ENCODE results near the gene TMPRSS3. TPM values are rescaled to one million over a fixed set of nuclear protein-coding genes. Genes with fewer than 3 reads are reported as not detected.
A peak's percentile ranks its signal among the peaks of the same experiment; 100 is the strongest.

The TMPRSS3 gene
- total and polyA plus RNA-seq, 2 of the 13 experiments (the other 11 are each of a cell fraction or from before 2014, with no cell fraction given), result 2.8 to 16.9 TPM

DNA sequence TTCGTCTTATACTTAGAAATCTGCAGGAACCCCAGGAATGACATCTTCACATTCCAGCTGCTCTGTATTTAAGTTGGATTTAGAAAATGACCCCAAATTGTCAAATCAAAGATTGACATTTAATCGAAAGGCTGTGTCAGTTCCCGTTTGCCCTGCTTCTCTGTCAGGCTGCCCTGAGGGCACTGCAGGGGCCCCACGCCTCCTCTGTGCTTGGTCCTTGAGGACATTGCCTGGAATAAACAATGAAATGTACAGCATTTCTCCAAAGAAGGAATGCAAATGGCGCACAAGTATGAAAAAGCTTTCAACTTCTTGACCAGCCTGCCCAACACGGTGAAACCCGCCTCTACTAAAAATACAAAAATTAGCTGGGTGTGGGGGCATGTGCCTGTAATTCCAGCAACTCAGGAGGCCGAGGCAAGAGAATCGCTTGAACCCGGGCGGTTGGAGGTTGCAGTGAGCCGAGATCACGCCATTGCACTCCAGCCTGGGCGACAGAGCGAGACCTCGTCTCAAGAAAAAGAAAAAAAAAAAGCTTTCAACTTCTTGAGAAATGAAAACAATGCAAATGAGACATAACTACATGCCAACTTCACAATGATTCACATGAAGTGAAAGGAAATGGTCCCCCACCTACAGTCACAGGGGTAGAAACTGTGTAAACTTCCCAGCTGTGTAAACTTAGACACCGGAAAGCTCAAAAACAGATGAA lies 3.0 kb downstream of the TMPRSS3 start:
- Histone ChIP-seq H4K20me1 (ENCODE audit: insufficient read depth, low read length) (no peaks in the 10 kb centered on the region), H3K4me2 (ENCODE audit: low read depth, low read length) (no peak overlapping the region; the same call in 1 of the 2 replicates), H3K36me3 (replicated peaks in 1 of 2; ENCODE audit: control insufficient read depth in 1 of 2, insufficient read depth in 2 of 2, low read length in 2 of 2) (no peaks in the 10 kb centered on the region), H3K27ac (ENCODE audit: extremely low read length, insufficient read depth, low read length) (no peak overlapping the region), H3K9ac (ENCODE audit: insufficient read depth, low read depth, low read length) (no peak overlapping the region), H2AFZ (ENCODE audit: low read length) (no peak overlapping the region), H3K27me3 (ENCODE audit: control insufficient read depth in 1 of 2, insufficient read depth in 2 of 2, low read length in 2 of 2) (no peaks in the 10 kb centered on the region; a peak in 1 of 5 replicates), H3K79me2 (ENCODE audit: insufficient read depth, low read length) (no peaks in the 10 kb centered on the region), H3K4me3 (replicated peaks in 1 of 3; ENCODE audit: insufficient read depth in 1 of 3, low read depth in 2 of 3, low read length in 3 of 3) (no peak overlapping the region), H3K9me3 (ENCODE audit: low read length) (no peaks in the 10 kb centered on the region), H3K4me1 (ENCODE audit: insufficient read depth, low read length) (peaks cover 59% of the 10 kb centered on the region)
- intact Hi-C loops (cut with micrococcal nuclease; ENCODE audit: unreplicated experiment), result no loop called here
- WGBS (ENCODE audit: low lambda C conversion rate), result 85% methylated on average over 17 of the region's 17 CpGs
- ChIA-PET CTCF (ENCODE audit: low intra/inter-chr PET ratio, low total read pairs) (no interaction called here), POLR2A (no interaction called here)
- no peak for FAIRE-seq
- ATAC-seq, result no peak
- in situ Hi-C loops (cut with HindIII; ENCODE audit: extremely low pct_ligation_motif_present, low pct_unique_long_range_greater_than_20kb), result no loop called here
- BruUV-seq (replicated peaks), result no TSS peak
- peak; percentile 23 for DNase-seq (ENCODE audit: low spot score)
- TF ChIP-seq XBP1 (CRISPR knock-in tag; IDR thresholded peaks at IDR 0.05) (no peak), SKIL (CRISPR knock-in tag; IDR thresholded peaks at IDR 0.05; ENCODE audit: borderline replicate concordance) (peak; percentile 49; the same call in 1 of the 2 replicates), RARA (CRISPR knock-in tag; IDR thresholded peaks at IDR 0.05) (peak; percentile 92), ZNF558 (CRISPR knock-in tag; IDR thresholded peaks at IDR 0.05; ENCODE audit: borderline replicate concordance) (no peak), FOXA1 (IDR thresholded peaks at IDR 0.05) (no peak), FOXA1 (CRISPR knock-in tag; IDR thresholded peaks at IDR 0.05) (peak; percentile 65), SOX5 (CRISPR knock-in tag; IDR thresholded peaks at IDR 0.05; ENCODE audit: borderline replicate concordance) (peak; percentile 74; the same call in 1 of the 2 replicates), SOX6 (IDR thresholded peaks at IDR 0.05) (no peak), SOX6 (CRISPR knock-in tag; IDR thresholded peaks at IDR 0.05) (0 out of 2 replicates have a peak, but pooled peaks have one; percentile 19), ELF3 (CRISPR knock-in tag; IDR thresholded peaks at IDR 0.05) (peak; percentile 49; the same call in 1 of the 2 replicates), FOXP1 (IDR thresholded peaks at IDR 0.05) (no peak), FOXP1 (CRISPR knock-in tag; IDR thresholded peaks at IDR 0.05) (0 out of 2 replicates have a peak, but pooled peaks have one; percentile 12), RXRB (CRISPR knock-in tag; IDR thresholded peaks at IDR 0.05; ENCODE audit: borderline replicate concordance) (peak; percentile 59; the same call in 1 of the 2 replicates), TBX2 (CRISPR knock-in tag; IDR thresholded peaks at IDR 0.05; ENCODE audit: borderline replicate concordance) (0 out of 2 replicates have a peak, but pooled peaks have one; percentile 21), AHDC1 (CRISPR knock-in tag; IDR thresholded peaks at IDR 0.05; ENCODE audit: borderline replicate concordance) (peak; percentile 38; the same call in 1 of the 2 replicates), TCF7 (IDR thresholded peaks at IDR 0.05; ENCODE audit: low read depth) (peak; percentile 22; the same call in 1 of the 2 replicates), ATM (IDR thresholded peaks at IDR 0.05; ENCODE audit: borderline replicate concordance) (no peak)
- TF ChIP-seq, protein P1, sequence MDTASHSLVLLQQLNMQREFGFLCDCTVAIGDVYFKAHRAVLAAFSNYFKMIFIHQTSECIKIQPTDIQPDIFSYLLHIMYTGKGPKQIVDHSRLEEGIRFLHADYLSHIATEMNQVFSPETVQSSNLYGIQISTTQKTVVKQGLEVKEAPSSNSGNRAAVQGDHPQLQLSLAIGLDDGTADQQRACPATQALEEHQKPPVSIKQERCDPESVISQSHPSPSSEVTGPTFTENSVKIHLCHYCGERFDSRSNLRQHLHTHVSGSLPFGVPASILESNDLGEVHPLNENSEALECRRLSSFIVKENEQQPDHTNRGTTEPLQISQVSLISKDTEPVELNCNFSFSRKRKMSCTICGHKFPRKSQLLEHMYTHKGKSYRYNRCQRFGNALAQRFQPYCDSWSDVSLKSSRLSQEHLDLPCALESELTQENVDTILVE (CRISPR knock-in tag; IDR thresholded peaks at IDR 0.05), result peak; percentile 30; the same call in 1 of the 2 replicates

Measured in HepG2 (cell line).